Gastrocnemius medialis (tissue), 4 donors: ENCODE measurements around the gene RPS6KA2. TPM values are rescaled to one million over a fixed set of nuclear protein-coding genes. Genes with fewer than 3 reads are reported as not detected.

Experiments used
- ATAC-seq, 2 donors: fragments of 150-250 bp; one replicate each; pipeline ENCODE4 v1.9.1; 2016
- DNase-seq, 2 donors: peaks; one replicate each; pipeline ENCODE4 v3.0.0-alpha.2; 2019
- H3K27ac ChIP-seq, 4 donors: fragments of 200-600 bp; sonication (generic); 1 replicate in 1 of 4; 2 replicates in 3 of 4; pipeline ENCODE4 v1.5.1; 2016 to 2018; ENCODE audit warnings: mild to moderate bottlenecking in 2 of 4, moderate library complexity in 1 of 4
- H3K27me3 ChIP-seq, 3 donors: fragments of 200-600 bp; sonication (generic) in 2 of 3; 1 replicate in 1 of 3; 2 replicates in 2 of 3; pipeline versions ENCODE4 v1.5.1 to v1.6.0; 2016 to 2019; ENCODE audit warnings: mild to moderate bottlenecking in 1 of 3, moderate library complexity in 1 of 3
- H3K36me3 ChIP-seq, 2 donors: fragments of 200-600 bp; sonication (generic) in 1 of 2; one replicate each; pipeline ENCODE4 v1.5.1; 2017 to 2018
- H3K4me1 ChIP-seq, 2 donors: fragments of 200-600 bp; sonication (generic) in 1 of 2; one replicate each; pipeline ENCODE4 v1.5.1; 2016 to 2017; ENCODE audit warnings: mild to moderate bottlenecking in 2 of 2
- H3K4me3 ChIP-seq, 4 donors: fragments of 200-600 bp; sonication (generic) in 3 of 4; 1 replicate in 1 of 4; 2 replicates in 3 of 4; pipeline ENCODE4 v1.5.1; 2016 to 2019; ENCODE audit warnings: mild to moderate bottlenecking in 2 of 4
- H3K9me3 ChIP-seq, 3 donors: fragments of 200-600 bp; sonication (generic) in 2 of 3; 1 replicate in 1 of 3; 2 replicates in 2 of 3; pipeline ENCODE4 v1.5.1; 2016 to 2019
- POLR2A ChIP-seq, 2 donors: fragments of 450-650 bp; IDR thresholded peaks; one replicate each; pipeline ENCODE4 v1.6.1; 2017; ENCODE audit warnings: antibody characterized with exemption in 2 of 2, mild to moderate bottlenecking in 2 of 2, moderate library complexity in 2 of 2
- in situ Hi-C, 4 donors: fragments of 200-750 bp; cut with MboI; loops; one replicate each; pipeline versions ENCODE4 v1.15.0 to v1.8.0; 2017; ENCODE audit warnings: low sequenced_read_pairs in 4 of 4
- intact Hi-C: fragments of 100-400 bp; cut with DNase I; formaldehyde crosslinking; loops from one replicate; pipeline ENCODE4 v1.15.1; 2023; ENCODE audit warnings: low total_unique reads
- total RNA-seq, 4 donors: library from RNA; depleted of rRNA; stranded (reverse); fragments of >200 nt; gene quantifications; one replicate each; pipeline versions ENCODE4 v1.1.0 to v1.2.3, GENCODE V29; 2016
- TF ChIP-seq, protein P1 (sequence below), 5 experiments: fragments of 450-650 bp in 3 of 5; fragments of 200-600 bp in 2 of 5; sonication (generic) in 2 of 5; IDR thresholded peaks in 4 of 5; conservative IDR thresholded peaks in 1 of 5; 1 replicate in 4 of 5; 2 replicates in 1 of 5; pipeline ENCODE4 v1.5.1; 2016 to 2019; ENCODE audit warnings: antibody characterized with exemption in 5 of 5, mild to moderate bottlenecking in 3 of 5, moderate library complexity in 3 of 5

Gene RPS6KA2
- total RNA-seq, 4 donors from 2014 or later: 18.7 to 35.7 (median 27.4) TPM

DNA sequence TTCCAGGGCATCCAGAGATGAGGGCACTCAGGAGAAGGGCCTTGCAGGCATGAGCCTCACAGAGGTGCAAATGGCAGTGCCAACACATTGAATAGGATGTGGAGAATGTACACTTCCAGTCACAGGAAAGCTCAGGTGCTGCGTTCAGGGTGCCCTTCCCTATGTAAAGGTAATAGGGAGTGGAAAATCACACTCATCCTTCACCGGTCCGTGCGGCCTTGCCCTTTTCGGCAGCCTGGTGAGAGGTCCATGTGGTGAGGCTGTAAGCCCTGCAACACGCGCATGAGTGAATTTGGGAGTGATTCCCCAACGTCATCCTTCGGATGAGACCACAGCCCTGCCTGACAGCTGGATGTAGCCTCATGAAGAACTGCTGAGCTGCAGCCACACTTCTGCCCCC, 43.0 kb upstream of the RPS6KA2 start:
- Histone ChIP-seq H3K36me3 (no peaks in the 10 kb centered on the region), H3K9me3 (no peaks in the 10 kb centered on the region), H3K27ac (no peak overlapping the region), H3K4me3 (no peak overlapping the region), H3K4me1 (peaks cover 11 to 34% of the 10 kb centered on the region in 2 donors), H3K27me3 (no peaks in the 10 kb centered on the region)
- TF ChIP-seq, protein P1, sequence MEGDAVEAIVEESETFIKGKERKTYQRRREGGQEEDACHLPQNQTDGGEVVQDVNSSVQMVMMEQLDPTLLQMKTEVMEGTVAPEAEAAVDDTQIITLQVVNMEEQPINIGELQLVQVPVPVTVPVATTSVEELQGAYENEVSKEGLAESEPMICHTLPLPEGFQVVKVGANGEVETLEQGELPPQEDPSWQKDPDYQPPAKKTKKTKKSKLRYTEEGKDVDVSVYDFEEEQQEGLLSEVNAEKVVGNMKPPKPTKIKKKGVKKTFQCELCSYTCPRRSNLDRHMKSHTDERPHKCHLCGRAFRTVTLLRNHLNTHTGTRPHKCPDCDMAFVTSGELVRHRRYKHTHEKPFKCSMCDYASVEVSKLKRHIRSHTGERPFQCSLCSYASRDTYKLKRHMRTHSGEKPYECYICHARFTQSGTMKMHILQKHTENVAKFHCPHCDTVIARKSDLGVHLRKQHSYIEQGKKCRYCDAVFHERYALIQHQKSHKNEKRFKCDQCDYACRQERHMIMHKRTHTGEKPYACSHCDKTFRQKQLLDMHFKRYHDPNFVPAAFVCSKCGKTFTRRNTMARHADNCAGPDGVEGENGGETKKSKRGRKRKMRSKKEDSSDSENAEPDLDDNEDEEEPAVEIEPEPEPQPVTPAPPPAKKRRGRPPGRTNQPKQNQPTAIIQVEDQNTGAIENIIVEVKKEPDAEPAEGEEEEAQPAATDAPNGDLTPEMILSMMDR (IDR thresholded peaks at IDR 0.05 in 4 of 5, conservative IDR thresholded peaks at IDR 0.05 in 1 of 5): no peak
- TF ChIP-seq POLR2A (IDR thresholded peaks at IDR 0.05): no peak
- ATAC-seq: no peak
- in situ Hi-C loops (no loop called here), intact Hi-C loops (no loop called here)
- no peak for DNase-seq

DNA sequence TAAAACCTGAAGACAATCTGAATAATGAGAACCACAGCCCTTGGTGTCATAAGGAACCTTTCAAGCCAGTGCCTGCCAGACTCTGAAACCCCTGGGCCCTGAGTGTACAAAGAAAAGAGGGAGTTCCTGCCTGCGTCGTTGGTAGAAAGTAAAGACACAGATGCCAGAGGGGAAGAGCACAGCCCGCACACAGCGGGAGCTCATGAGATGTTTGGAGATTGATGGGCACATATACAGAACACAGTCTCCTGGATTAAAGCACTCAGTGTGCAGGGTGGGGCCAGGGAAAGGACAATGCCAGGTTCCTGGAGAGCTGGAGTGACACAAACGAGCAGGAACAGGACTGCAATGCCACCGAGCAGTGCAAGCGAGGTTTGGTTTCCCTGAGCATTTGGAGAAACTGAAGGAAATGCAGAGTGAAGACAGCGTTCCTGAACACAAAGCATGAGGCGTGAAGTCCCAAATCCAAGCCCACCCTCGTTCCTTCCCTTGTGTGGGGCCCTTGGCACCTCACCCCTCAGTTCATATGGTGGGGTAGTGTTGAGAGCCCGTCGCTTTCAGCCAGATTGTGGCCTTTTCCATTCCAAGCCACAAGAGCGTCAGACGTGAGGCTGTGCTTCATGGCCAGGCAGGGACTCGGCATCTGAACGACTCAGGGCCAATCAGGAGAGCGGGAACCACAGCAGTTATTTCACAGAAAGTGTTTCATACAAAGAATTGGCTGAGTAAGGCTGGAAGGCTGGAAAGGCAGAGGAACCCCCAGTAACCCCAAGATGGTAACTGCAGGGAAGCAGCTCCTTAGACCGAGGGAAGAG, 41.0 kb upstream of the RPS6KA2 start:
- H3K4me3 ChIP-seq: no peak overlapping the region
- intact Hi-C loops: no loop called here
- no peak overlapping the region for H3K27ac ChIP-seq
- H3K4me1 ChIP-seq: peaks cover 4 to 19% of the 10 kb centered on the region in 2 donors
- H3K9me3 ChIP-seq: no peaks in the 10 kb centered on the region
- H3K27me3 ChIP-seq: no peaks in the 10 kb centered on the region
- DNase-seq: no peak
- TF ChIP-seq, protein P1 (IDR thresholded peaks at IDR 0.05 in 4 of 5, conservative IDR thresholded peaks at IDR 0.05 in 1 of 5): no peak
- TF ChIP-seq POLR2A (IDR thresholded peaks at IDR 0.05): no peak
- no peak for ATAC-seq
- H3K36me3 ChIP-seq: no peaks in the 10 kb centered on the region
- in situ Hi-C loops: no loop called here

DNA sequence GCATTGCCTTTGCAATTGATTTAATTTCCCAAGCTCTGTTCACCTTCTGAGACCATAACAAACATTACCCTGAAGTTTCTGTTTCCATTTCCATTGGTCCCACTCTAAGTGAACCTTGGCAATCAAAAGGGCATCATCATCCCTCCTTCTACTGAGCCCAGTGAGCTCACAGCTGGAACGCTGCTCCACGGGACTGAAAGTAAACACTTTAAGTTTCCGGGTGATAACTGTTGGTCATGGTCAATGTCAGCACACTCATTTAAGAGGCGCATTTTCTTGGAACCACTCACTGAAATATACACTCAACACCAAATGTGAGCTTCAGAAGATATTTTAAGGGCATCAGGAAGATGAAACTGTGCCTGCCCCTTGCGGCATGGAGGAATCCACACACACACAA, 37.1 kb upstream of the RPS6KA2 start:
- H3K36me3 ChIP-seq: no peaks in the 10 kb centered on the region
- in situ Hi-C loops (no loop called here), intact Hi-C loops (loop anchor here (2.0 kb wide), 1 partner anchor 21 kb away; no protein-coding TSS in a partner anchor)
- no peaks in the 10 kb centered on the region for H3K27me3 ChIP-seq
- no peaks in the 10 kb centered on the region for H3K9me3 ChIP-seq
- DNase-seq: no peak
- peaks cover 0 to 5% of the 10 kb centered on the region in 2 donors for H3K4me1 ChIP-seq
- no peak for ATAC-seq
- H3K4me3 ChIP-seq: no peak overlapping the region
- TF ChIP-seq, protein P1 (IDR thresholded peaks at IDR 0.05 in 4 of 5, conservative IDR thresholded peaks at IDR 0.05 in 1 of 5): no peak
- TF ChIP-seq POLR2A (IDR thresholded peaks at IDR 0.05): no peak
- no peak overlapping the region for H3K27ac ChIP-seq

DNA sequence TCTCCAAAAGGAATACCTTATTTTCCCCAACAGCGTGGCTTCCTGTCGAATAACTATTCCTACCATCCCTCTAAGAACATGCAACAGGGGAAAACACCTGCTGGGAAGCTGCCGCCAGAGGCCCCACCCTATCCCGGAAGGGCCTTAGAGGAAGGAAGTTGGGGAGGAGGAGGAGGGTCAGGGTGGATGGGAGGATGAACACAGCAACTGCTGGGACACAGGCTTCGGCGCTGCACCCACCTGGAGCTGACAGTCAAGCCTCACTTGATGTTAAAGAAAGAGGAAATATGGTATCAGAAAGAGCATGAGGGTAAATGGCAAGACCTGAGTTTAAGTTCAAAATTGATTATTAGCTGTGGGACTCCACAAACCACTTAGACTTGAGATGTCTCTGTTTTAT, 36.5 kb upstream of the RPS6KA2 start:
- no peak for TF ChIP-seq POLR2A (IDR thresholded peaks at IDR 0.05)
- TF ChIP-seq, protein P1 (IDR thresholded peaks at IDR 0.05 in 4 of 5, conservative IDR thresholded peaks at IDR 0.05 in 1 of 5): no peak
- intact Hi-C loops: no loop called here
- DNase-seq (no peak), ATAC-seq (no peak)
- Histone ChIP-seq H3K27ac (no peak overlapping the region), H3K36me3 (no peaks in the 10 kb centered on the region), H3K27me3 (no peaks in the 10 kb centered on the region), H3K4me3 (no peak overlapping the region), H3K4me1 (peaks cover 0 to 7% of the 10 kb centered on the region in 2 donors), H3K9me3 (no peaks in the 10 kb centered on the region)
- in situ Hi-C loops: no loop called here
